Stimulated activated CD4-positive, alpha-beta T cell treated with anti-CD3 and anti-CD28 coated beads, Interleukin-2, amount 100 ng/mL, for 48 hours (primary cell): Measurements from ENCODE around the gene SIGLEC1.

Source experiments
- DNase-seq, 2 donors: peaks; one replicate each; pipeline ENCODE4 v3.0.0-alpha.2; 2020

The SIGLEC1 gene

GRCh38 chr20:3744037-3744436 is 31.6 kb upstream of the SIGLEC1 start:
- DNase-seq: no peak

- no peak for DNase-seq
Measured at GRCh38 chr20:3743251-3743650, 30.9 kb upstream of the SIGLEC1 start.

GRCh38 chr20:3741836-3742458 is 29.5 kb upstream of the SIGLEC1 start:
- no peak for DNase-seq

DNA sequence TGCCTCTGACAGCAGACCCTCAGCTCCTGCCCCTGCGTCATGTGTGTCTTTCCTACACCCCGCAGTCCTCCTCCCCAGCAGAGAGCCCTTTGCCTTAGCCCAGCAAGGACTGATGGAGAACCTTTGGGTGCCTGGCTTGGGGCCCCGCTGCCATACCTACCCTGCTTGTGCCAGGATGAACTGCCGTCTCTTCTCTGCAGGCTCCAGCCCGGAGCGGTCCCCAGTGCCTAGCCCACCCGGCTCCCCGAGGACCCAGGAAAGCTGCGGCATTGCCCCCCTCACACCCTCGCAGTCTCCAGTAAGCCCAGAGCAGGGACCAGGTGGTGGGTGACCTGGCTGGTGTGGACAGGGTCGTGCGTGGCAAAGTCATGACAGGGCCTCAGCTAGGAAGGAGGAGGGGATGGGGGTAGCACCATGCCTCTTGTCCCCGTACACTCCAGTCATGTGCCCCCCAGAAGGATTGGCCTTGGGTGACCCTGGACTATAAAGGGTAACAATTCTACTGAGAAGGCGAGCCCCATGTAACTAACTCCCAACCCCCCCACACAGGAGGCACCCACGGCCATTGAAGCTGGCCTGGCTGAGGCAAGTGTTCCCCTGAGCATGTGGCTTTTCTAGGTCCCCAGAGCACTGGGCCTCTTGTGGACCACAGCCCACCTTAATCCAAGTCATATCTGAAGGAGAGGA is 28.4 kb upstream of the SIGLEC1 start:
- no peak for DNase-seq

GRCh38 chr20:3739926-3740451 is 27.6 kb upstream of the SIGLEC1 start:
- DNase-seq: no peak

- no peak for DNase-seq
Measured at GRCh38 chr20:3739054-3739925, 26.9 kb upstream of the SIGLEC1 start.

- no peak for DNase-seq
Measured at GRCh38 chr20:3738111-3739053, 26.0 kb upstream of the SIGLEC1 start.

DNA sequence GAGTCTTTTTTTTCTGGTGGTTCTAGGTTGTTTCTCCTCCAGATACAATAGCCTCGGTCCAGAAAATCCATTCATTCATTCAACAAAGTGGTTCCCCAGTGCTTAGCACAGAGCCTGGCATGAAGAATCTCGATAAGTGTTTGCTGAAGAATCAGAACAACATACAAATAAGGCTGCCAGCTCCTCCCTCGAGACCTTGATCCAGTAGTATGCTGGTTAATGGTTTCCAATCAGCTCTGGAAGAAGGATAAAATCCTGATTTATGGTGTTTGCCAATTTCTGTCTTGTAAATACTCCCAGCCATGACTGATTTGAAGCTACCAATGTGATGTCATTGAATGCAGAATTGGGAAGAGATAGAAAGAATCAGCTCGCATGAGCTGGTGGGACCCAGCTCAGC is 23.4 kb upstream of the SIGLEC1 start:
- DNase-seq: no peak

GRCh38 chr20:3734111-3734843 is 21.9 kb upstream of the SIGLEC1 start:
- no peak for DNase-seq

- DNase-seq: no peak
Measured at GRCh38 chr20:3733119-3733995, 21.0 kb upstream of the SIGLEC1 start.

DNA sequence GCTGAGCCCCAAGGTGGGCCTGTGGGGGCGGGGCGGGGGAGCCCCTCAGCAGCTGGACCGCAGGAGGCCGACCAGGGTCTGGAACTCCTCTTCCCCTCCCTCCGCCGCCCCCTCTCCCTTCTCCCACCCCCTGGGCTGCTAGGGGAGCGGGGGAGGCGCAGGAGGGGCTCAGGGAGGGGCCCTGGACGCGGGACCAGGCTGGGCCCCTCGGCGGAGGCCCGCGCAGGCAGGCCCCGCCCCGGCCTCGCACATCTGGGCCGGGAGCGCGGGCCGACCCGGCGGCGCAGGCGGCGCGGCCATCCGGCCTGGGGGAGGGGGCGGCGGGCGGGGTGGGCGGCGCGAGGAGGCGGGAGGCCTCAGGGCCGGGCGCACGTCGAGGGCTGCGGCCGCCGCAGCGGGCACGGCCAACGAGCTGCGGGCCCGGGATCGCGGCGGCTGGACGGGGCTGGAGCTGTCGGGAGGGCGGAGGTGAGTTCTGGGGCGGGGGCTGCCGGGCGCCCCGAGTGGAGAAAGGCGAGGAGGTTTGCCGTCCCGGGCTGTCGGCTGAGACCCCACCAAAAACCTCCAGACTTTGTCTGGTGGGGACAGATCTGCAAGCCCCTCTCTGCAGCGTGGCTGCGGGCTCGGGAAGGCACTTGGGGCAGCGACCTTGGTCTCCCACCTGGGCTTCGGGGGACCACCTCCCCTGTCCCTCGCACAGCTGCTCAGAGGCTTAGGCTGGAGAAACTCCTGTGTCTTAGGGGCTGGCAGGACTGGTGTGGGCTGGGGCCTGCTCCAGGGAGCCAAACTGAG is 20.1 kb upstream of the SIGLEC1 start, which contains the start of gene HSPA12B:
HSPA12B (plus strand) TSS at position 359 of the 792 bp plus-strand sequence. CDS start 5,990 bp downstream, outside the sequence.
- DNase-seq: no peak

DNA sequence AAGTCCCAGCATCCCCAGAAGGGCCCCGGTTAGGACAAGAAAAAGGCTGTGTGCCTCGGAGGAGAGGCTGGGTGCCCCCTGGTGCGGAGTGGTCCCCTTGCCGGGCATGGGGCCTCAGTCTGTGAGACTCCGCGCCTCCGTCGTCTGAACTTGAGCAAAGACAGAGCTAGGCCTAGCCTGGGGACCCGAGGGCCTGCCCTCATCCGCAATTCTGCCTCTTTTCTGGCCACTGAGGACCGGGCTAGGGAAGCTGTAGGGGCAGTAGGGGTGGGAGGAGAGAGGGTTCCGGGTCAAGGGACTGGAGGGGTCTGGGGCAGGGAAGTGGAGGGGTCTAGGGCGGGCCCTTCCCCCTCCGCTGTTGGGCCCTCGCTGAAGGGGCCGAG is 19.5 kb upstream of the SIGLEC1 start:
- no peak for DNase-seq

DNA sequence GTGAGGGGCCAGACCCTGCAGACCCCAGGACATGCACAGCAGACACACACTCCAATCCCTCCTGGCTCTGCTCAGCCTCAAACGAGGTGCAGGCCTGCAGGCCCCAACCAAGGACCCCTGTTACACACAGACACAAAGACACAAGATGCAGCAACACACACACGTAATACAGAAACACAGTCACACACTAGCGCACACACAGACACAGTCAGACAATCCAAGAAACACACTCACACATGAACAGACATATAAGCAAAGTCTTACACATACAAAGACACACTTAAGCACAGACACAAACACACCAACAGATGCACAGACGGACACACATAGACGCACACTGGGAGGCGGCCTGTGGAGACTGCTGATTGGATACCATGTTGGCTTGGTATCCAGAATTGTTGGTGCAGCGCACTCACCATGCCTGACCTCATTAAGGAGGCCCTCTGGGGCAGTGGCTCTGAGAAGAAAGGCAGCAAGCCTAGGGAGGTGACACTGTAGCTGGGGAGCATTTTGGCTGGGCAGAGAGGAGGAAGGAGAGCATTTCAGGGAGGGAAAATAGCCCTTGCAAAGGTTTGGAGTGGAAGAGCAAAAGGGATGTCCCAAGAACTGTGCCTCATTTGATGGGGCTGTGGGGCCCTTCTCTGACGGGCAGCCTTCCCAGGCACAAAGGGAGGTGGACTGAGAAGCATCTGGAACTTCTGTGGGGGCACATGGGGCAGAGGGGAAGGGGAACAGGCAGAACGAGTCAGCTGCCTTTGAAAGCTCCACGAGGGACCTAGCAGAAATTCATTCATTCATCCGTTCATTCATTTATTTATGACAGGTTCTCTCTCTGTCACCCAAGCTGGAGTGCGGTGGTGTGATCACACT is 18.6 kb upstream of the SIGLEC1 start:
- DNase-seq: no peak

DNA sequence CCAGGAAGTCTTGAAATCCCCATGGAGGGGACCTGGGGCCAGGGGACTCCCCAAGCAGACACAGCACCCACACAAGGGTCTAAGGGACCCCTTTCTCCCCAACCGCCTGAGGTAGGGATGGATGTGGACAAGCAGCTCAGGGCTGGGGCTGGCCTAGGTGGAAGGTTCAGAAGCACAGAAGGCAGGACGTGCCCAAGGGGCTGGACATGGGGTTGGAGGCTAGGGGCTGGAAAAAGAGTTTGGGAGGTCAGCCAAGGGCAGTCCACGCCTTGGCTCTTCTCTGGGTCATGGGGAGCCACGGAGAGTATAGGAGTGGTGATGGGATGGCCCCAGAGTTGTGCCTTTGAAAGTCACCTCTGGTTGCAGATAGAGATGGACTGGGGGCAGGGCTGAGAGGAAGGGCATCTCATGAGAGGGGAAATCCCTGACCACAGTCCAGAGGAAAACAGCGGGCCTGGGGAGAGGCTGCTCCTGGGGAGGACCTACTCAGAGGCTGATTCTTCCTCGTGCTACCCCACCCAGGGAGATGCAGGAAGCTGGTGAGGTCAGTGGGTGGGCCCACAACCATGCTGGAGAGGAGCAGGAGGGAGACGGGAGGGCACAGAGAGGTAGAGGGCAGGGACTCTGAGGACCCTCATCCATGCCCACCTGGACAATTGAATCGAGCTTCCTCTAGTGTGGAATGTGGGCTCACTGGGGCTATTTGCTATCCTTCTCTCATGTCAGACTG is 17.6 kb upstream of the SIGLEC1 start:
- no peak for DNase-seq

- DNase-seq: no peak
Measured at GRCh38 chr20:3729378-3729777, 17.0 kb upstream of the SIGLEC1 start.

DNA sequence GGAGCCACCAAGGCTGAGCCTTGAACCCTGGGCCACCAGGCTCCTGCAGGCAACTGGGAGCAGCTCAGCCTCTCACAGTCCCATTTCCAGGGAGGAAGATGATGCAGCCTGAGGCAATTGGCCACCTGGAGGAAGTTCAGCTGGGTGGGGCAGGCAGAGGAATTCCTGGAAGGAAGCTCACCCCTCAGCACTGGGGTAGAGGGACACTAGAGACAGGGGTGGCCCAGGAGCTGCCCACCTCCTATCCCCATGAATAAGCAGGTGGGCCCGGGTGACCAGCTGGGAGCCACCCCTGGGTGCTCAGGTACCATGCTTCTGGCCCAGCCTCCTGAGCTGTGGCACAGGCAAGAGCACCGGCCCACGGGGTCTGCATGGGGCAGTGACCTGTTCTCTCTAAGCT is 16.5 kb upstream of the SIGLEC1 start:
- DNase-seq: no peak

DNA sequence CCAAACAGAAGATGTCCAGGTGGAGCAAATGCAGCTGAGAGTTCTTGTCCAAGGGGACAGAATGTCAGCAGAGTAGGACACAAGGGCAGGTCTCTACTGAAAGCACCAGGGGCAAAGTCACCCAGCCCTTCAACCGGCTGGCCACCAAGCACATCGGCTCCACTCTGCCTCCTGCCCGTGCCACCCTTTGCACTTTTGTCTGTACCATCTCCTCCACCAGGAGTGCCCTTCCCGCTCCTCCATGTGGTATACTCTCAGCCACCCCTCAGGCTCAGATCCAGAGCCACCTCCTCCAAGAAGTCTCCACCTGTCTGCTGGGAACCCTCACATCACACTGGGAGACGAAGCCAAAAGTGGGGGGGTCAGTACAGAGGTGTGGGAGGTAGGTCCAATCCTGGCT is 16.0 kb upstream of the SIGLEC1 start:
- no peak for DNase-seq
